Calu3 (cell line): ENCODE results near the gene FLRT1. TPM values are rescaled to one million over a fixed set of nuclear protein-coding genes. Genes with fewer than 3 reads are reported as not detected.

ENCODE experiments used
- BruUV-seq: library from RNA; stranded (reverse); fragments of 400-500 nt; replicated peaks from 2 replicates; lab custom pipeline; 2021; lab: Mats Ljungman, UMichigan
- CTCF ChIA-PET: fragments of 300-600 bp; sonication (Branson Sonifier 250); formaldehyde crosslinking; loops from one replicate; lab custom pipeline; 2022; ENCODE audit warnings: antibody characterized with exemption; lab: Charles Lee
- DNase-seq: peaks from one replicate; pipeline ENCODE4 v3.0.0; 2022
- H3K27ac Mint-ChIP-seq: one replicate; pipeline ENCODE4 v1.8.0; 2022; ENCODE audit warnings: mixed read lengths; ENCODE audit not compliant: unreplicated experiment
- H3K27me3 Mint-ChIP-seq: one replicate; pipeline ENCODE4 v1.8.0; 2022; ENCODE audit warnings: mixed read lengths; ENCODE audit not compliant: unreplicated experiment
- H3K36me3 Mint-ChIP-seq: one replicate; pipeline ENCODE4 v1.8.0; 2022; ENCODE audit warnings: mild to moderate bottlenecking, moderate library complexity, mixed read lengths; ENCODE audit not compliant: insufficient read depth, unreplicated experiment
- H3K4me1 Mint-ChIP-seq: one replicate; pipeline ENCODE4 v1.8.0; 2022; ENCODE audit warnings: mild to moderate bottlenecking, low read depth, mixed read lengths; ENCODE audit not compliant: unreplicated experiment
- H3K4me3 Mint-ChIP-seq: one replicate; pipeline ENCODE4 v1.8.0; 2022; ENCODE audit warnings: mild to moderate bottlenecking, low read depth, moderate library complexity, mixed read lengths; ENCODE audit not compliant: unreplicated experiment
- H3K9me3 Mint-ChIP-seq: one replicate; pipeline ENCODE4 v1.8.0; 2022; ENCODE audit warnings: low read depth, mixed read lengths; ENCODE audit not compliant: unreplicated experiment
- CTCF ChIP-seq: fragments of 200-600 bp; IDR thresholded peaks from one replicate; pipeline ENCODE4 v1.8.0; 2022; ENCODE audit warnings: antibody characterized with exemption; ENCODE audit not compliant: unreplicated experiment
- intact Hi-C: fragments of 100-400 bp; cut with micrococcal nuclease; formaldehyde crosslinking; loops from one replicate; pipeline ENCODE4 v1.10.0; 2022; ENCODE audit not compliant: unreplicated experiment
- total RNA-seq: library from RNA; stranded (reverse); gene quantifications from 2 replicates; pipeline ENCODE4 v1.2.3, GENCODE V29; 2022

The FLRT1 gene
- total RNA-seq, 1 experiment from 2014 or later = 0.09 TPM

DNA sequence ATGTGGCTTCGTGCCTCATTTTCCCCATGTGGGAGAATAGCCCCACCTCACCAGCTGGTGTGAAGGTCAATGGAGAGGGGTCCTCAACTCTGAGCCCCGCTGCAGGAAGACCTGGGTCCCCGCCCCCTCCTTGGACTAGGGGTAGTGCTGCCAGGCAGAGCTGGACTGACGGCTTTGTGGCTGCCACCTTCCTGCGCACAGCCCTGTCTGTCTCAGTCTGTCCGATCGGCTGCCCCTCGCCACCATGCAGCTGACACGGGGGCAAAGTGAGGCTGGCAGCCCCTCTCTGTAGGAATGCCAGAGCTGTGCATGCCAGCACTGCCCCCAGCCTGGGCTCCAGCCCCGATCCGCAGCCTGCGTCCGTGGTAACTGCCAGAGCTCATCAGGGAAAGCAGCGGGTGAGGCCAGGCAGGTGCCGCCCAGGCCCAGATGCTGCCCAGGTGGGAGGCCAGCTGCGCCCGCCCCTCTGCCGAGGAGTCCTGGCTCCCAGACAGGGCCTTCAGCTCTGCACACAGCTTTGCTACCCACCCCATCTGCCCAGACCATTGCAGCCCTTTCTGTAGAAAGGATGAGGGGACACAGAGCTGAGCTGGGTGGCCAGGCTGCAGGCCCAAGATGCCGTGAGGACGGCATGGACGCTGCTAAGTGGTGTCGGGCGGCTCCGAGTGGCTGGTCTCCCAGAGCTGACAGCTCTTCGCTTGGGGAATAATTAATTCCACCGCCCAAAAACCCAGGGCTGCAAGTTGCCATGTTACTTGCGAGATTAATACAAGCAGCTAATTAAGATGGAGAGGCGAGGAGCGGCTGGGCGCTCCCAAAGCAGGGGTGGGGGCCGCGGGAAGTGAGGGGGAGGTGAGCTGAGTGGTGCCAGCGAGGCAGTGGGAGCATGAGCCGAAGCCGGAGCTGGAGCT is 19.5 kb upstream of the FLRT1 start:
- CTCF ChIA-PET = interaction anchor here (0.9 kb wide), 2 partner anchors 16 kb away, joined by 3 to 5 read pairs; no protein-coding TSS in a partner anchor
- no peak for TF ChIP-seq CTCF
- DNase-seq = no peak
- H3K36me3 Mint-ChIP-seq = peaks cover 20% of the 10 kb centered on the region
- intact Hi-C loops = no loop called here
- H3K27me3 Mint-ChIP-seq = peaks cover 17% of the 10 kb centered on the region
- H3K4me3 Mint-ChIP-seq = no peak overlapping the region
- H3K27ac Mint-ChIP-seq = no peak overlapping the region
- H3K4me1 Mint-ChIP-seq = peaks cover 7% of the 10 kb centered on the region
- H3K9me3 Mint-ChIP-seq = no peaks in the 10 kb centered on the region
- no TSS peak for BruUV-seq

GRCh38 chr11:64017945-64018224 is 17.8 kb upstream of the FLRT1 start:
- intact Hi-C loops = no loop called here
- H3K27me3 Mint-ChIP-seq = peaks cover 21% of the 10 kb centered on the region
- H3K36me3 Mint-ChIP-seq = peaks cover 17% of the 10 kb centered on the region
- CTCF ChIA-PET = interaction anchor here (0.6 kb wide), 2 partner anchors 133 to 1330 kb away, joined by 3 read pairs; no protein-coding TSS in a partner anchor
- H3K9me3 Mint-ChIP-seq = no peaks in the 10 kb centered on the region
- no peaks in the 10 kb centered on the region for H3K4me1 Mint-ChIP-seq
- TF ChIP-seq CTCF = no peak
- no peak overlapping the region for H3K4me3 Mint-ChIP-seq
- no TSS peak for BruUV-seq
- H3K27ac Mint-ChIP-seq = no peak overlapping the region
- DNase-seq = no peak

- H3K27me3 Mint-ChIP-seq = peaks cover 21% of the 10 kb centered on the region
- H3K27ac Mint-ChIP-seq = no peak overlapping the region
- DNase-seq = no peak
- BruUV-seq = no TSS peak
- intact Hi-C loops = no loop called here
- H3K9me3 Mint-ChIP-seq = no peaks in the 10 kb centered on the region
- TF ChIP-seq CTCF = no peak
- CTCF ChIA-PET = interaction anchor here (0.6 kb wide), 2 partner anchors 132 to 1330 kb away, joined by 3 read pairs; no protein-coding TSS in a partner anchor
- no peak overlapping the region for H3K4me3 Mint-ChIP-seq
- peaks cover 17% of the 10 kb centered on the region for H3K36me3 Mint-ChIP-seq
- H3K4me1 Mint-ChIP-seq = no peaks in the 10 kb centered on the region
These were observed 17.4 kb upstream of the FLRT1 start for GRCh38 chr11:64018310-64018709.

GRCh38 chr11:64019106-64020037 is 16.4 kb upstream of the FLRT1 start:
- H3K27me3 Mint-ChIP-seq = peaks cover 21% of the 10 kb centered on the region
- no TSS peak for BruUV-seq

More at GRCh38 chr11:64019106-64020037, 16.4 kb upstream of the FLRT1 start:
- CTCF ChIA-PET = interaction anchor here (0.5 kb wide), 1 partner anchor 25 kb away, joined by 4 read pairs; no protein-coding TSS in a partner anchor
- H3K4me3 Mint-ChIP-seq = no peak overlapping the region
- H3K36me3 Mint-ChIP-seq = peaks cover 17% of the 10 kb centered on the region
- DNase-seq = no peak
- H3K9me3 Mint-ChIP-seq = no peaks in the 10 kb centered on the region
- intact Hi-C loops = no loop called here
- H3K27ac Mint-ChIP-seq = no peak overlapping the region
- H3K4me1 Mint-ChIP-seq = no peaks in the 10 kb centered on the region
- TF ChIP-seq CTCF = no peak
